Measurements from ENCODE around the gene KIF4A. TPM values are rescaled to one million over a fixed set of nuclear protein-coding genes. Genes with fewer than 3 reads are reported as not detected.

The KIF4A gene
- total and polyA plus RNA-seq, 9 of the 15 experiments (the other 6 are each of a cell fraction or from before 2014, with no cell fraction given) = 13.0 to 42.7 (median 35.9) TPM

- no peak for TF ChIP-seq FOXM1 (IDR thresholded peaks at IDR 0.05; ENCODE audit: low read depth)
- no peak for TF ChIP-seq FOXM1 (CRISPR knock-in tag; IDR thresholded peaks at IDR 0.05; ENCODE audit: low read depth)
- no peak for TF ChIP-seq TRIM25 (IDR thresholded peaks at IDR 0.05; ENCODE audit: borderline replicate concordance)
- TF ChIP-seq NR2F6 (CRISPR knock-in tag; IDR thresholded peaks at IDR 0.05) = no peak
- no peak for TF ChIP-seq TEAD2 (tag; IDR thresholded peaks at IDR 0.05)
- TF ChIP-seq GATA2 (CRISPR knock-in tag; IDR thresholded peaks at IDR 0.05) = no peak
- TF ChIP-seq MAFF (IDR thresholded peaks at IDR 0.05; ENCODE audit: low read length) = no peak
- TF ChIP-seq ILF3 (IDR thresholded peaks at IDR 0.05; ENCODE audit: borderline replicate concordance) = no peak
Measured at GRCh38 chrX:70449457-70449966, 159.6 kb downstream of the KIF4A start (continued).

GRCh38 chrX:70452143-70452733 lies 162.3 kb downstream of the KIF4A start:
- Histone ChIP-seq H3K79me2 (ENCODE audit: control insufficient read depth, insufficient read depth, low read length) (peaks cover 3% of the 10 kb centered on the region; the same call in 2 of the 3 replicates), H3K4me3 (peak overlapping the region; percentile 38), H3K27me3 (ENCODE audit: control insufficient read depth in 2 of 2, insufficient read depth in 2 of 2, low read length in 2 of 2) (peaks cover 0 to 13% of the 10 kb centered on the region in 2 experiments; a peak in 1 of 5 replicates), H3K9ac (ENCODE audit: insufficient read depth in 1 of 2, low read depth in 2 of 2, low read length in 2 of 2) (peak overlapping the region in 1 of 2 experiments; percentile 52; a peak in 1 of 4 replicates), H2AFZ (ENCODE audit: low read depth, low read length) (peak overlapping the region; percentile 85), H4K20me1 (replicated peaks; ENCODE audit: control insufficient read depth, insufficient read depth, low read length) (0 out of 2 replicates have a peak, but pooled peaks cover 9% of the 10 kb centered on the region), H3K27ac (ENCODE audit: extremely low read depth, low read depth, low read length) (no peak overlapping the region), H3K36me3 (ENCODE audit: control insufficient read depth, insufficient read depth, low read length) (no peaks in the 10 kb centered on the region), H3K9me1 (ENCODE audit: control insufficient read depth, insufficient read depth, low read length) (no peaks in the 10 kb centered on the region), H3K9me3 (replicated peaks; ENCODE audit: control insufficient read depth, insufficient read depth, low read depth, low read length) (no peaks in the 10 kb centered on the region), H3K4me2 (ENCODE audit: insufficient read depth, low read length) (peak overlapping the region; percentile 66), H3K4me1 (replicated peaks in 1 of 2; ENCODE audit: control insufficient read depth in 2 of 2, insufficient read depth in 2 of 2, low read length in 2 of 2) (peaks cover 0 to 23% of the 10 kb centered on the region in 2 experiments; a peak in 4 of 5 replicates)
- POLR2A ChIA-PET = interaction anchor here (0.7 to 1.6 kb wide), 4 partner anchors 9 to 213 kb away, joined by 3 to 4 read pairs (median 3); no protein-coding TSS in a partner anchor
- intact Hi-C loops (cut with micrococcal nuclease) (loop anchor here (5.0 to 10.0 kb wide), 2 partner anchors 513 to 725 kb away; no protein-coding TSS in a partner anchor), in situ Hi-C loops (cut with MboI) (loop anchor here (10.0 kb wide), 1 partner anchor 213 kb away; no protein-coding TSS in a partner anchor)
- FAIRE-seq (peak; percentile 82), ATAC-seq (peak; percentile 71), DNase-seq (ENCODE audit: extremely low read depth in 1 of 4, low spot score in 3 of 4) (peak; percentile 51 to 78 (median 62))
- CTCF ChIA-PET (ENCODE audit: low intra/inter-chr PET ratio) = no interaction called here
- WGBS (ENCODE audit: insufficient coverage, low coverage, missing lambda C conversion rate) = 3% methylated on average over 8 of the region's 39 CpGs
- BruUV-seq (replicated peaks) = no TSS peak
- TF ChIP-seq CEBPZ (IDR thresholded peaks at IDR 0.05; ENCODE audit: borderline replicate concordance, low read depth, low read length) (no peak), E2F3 (CRISPR knock-in tag; IDR thresholded peaks at IDR 0.05) (no peak), SUPT5H (IDR thresholded peaks at IDR 0.05) (no peak), NFE2L1 (tag; IDR thresholded peaks at IDR 0.05; ENCODE audit: borderline replicate concordance, low read depth) (no peak), SAP30 (IDR thresholded peaks at IDR 0.05; ENCODE audit: borderline replicate concordance, insufficient read depth, low read depth, low read length, poor library complexity, severe bottlenecking) (no peak), RAD21 (CRISPR knock-in tag; conservative IDR thresholded peaks at IDR 0.05 in 1 of 2, IDR thresholded peaks at IDR 0.05 in 1 of 2) (peak; percentile 5 to 34; a peak in 1 of 4 replicates), ZNF224 (CRISPR knock-in tag; IDR thresholded peaks at IDR 0.05) (no peak)

Data from K562 (cell line).